Measurements from ENCODE around the gene DCST2. TPM values are rescaled to one million over a fixed set of nuclear protein-coding genes. Genes with fewer than 3 reads are reported as not detected.

The DCST2 gene
- total RNA-seq, 1 experiment from 2014 or later: 0.18 TPM

- H3K4me1 ChIP-seq (ENCODE audit: insufficient read depth, low read length): peaks cover 48% of the 10 kb centered on the region
- POLR2A ChIA-PET (ENCODE audit: unreplicated experiment): no interaction called here
- peak overlapping the region; percentile 96 for H3K27ac ChIP-seq (ENCODE audit: low read length)
- H3K9me3 ChIP-seq (ENCODE audit: low read length): no peaks in the 10 kb centered on the region
- peaks cover 9% of the 10 kb centered on the region for H3F3A ChIP-seq (ENCODE audit: low read length, unreplicated experiment)
- DNase-seq: no peak
- TF ChIP-seq EZH2 (IDR thresholded peaks at IDR 0.05; ENCODE audit: low read length, unreplicated experiment) (no peak), CTCF (conservative IDR thresholded peaks at IDR 0.05; ENCODE audit: low read depth, low read length) (no peak)
- H4K20me1 ChIP-seq (ENCODE audit: low read length): peaks cover 13% of the 10 kb centered on the region; the same call in 1 of the 2 replicates
- H3K9me2 ChIP-seq (replicated peaks; ENCODE audit: low read length): no peaks in the 10 kb centered on the region
- peak overlapping the region; percentile 80 for H3K4me3 ChIP-seq (ENCODE audit: low read length)
- peaks cover 65% of the 10 kb centered on the region for H3K79me2 ChIP-seq (ENCODE audit: low read length)
- intact Hi-C loops (cut with micrococcal nuclease): no loop called here
- H3K9ac ChIP-seq (ENCODE audit: low read length): peak overlapping the region; percentile 89
- ATAC-seq: no peak
- no peaks in the 10 kb centered on the region for H3K27me3 ChIP-seq (ENCODE audit: low read length)
- H2AFZ ChIP-seq (ENCODE audit: low read length): peak overlapping the region; percentile 65
- BruUV-seq (replicated peaks): TSS peak; percentile 67
- H3K4me2 ChIP-seq (ENCODE audit: low read length): peak overlapping the region; percentile 88
- H3K36me3 ChIP-seq (ENCODE audit: low read depth, low read length): peaks cover 23% of the 10 kb centered on the region
- CTCF ChIA-PET: interaction anchor here (1.0 kb wide), 1 partner anchor 110 kb away, joined by 3 read pairs; no protein-coding TSS in a partner anchor
Measured at GRCh38 chr1:154975409-154976059, 58.0 kb downstream of the DCST2 start.

- H3K36me3 ChIP-seq (ENCODE audit: low read depth, low read length): peaks cover 20% of the 10 kb centered on the region
- peak overlapping the region; percentile 89 for H3K9ac ChIP-seq (ENCODE audit: low read length)
- intact Hi-C loops (cut with micrococcal nuclease): loop anchor here (1.0 to 5.0 kb wide), 4 partner anchors 26 to 162 kb away; partner anchors contain the start of genes EFNA4 and SLC50A1
- ChIA-PET CTCF (interaction anchor here (1.0 kb wide), 1 partner anchor 110 kb away, joined by 3 read pairs; no protein-coding TSS in a partner anchor), POLR2A (ENCODE audit: unreplicated experiment) (no interaction called here)
- no TSS peak for BruUV-seq (replicated peaks)
- DNase-seq: peak; percentile 98
- H3K4me2 ChIP-seq (ENCODE audit: low read length): peak overlapping the region; percentile 88
- no peaks in the 10 kb centered on the region for H3K27me3 ChIP-seq (ENCODE audit: low read length)
- no peaks in the 10 kb centered on the region for H3K9me2 ChIP-seq (replicated peaks; ENCODE audit: low read length)
- H3K4me3 ChIP-seq (ENCODE audit: low read length): peak overlapping the region; percentile 80
- peaks cover 9% of the 10 kb centered on the region for H3F3A ChIP-seq (ENCODE audit: low read length, unreplicated experiment)
- ATAC-seq: peak; percentile 32
- H4K20me1 ChIP-seq (ENCODE audit: low read length): peaks cover 13% of the 10 kb centered on the region; the same call in 1 of the 2 replicates
- H3K79me2 ChIP-seq (ENCODE audit: low read length): peaks cover 71% of the 10 kb centered on the region
- H3K4me1 ChIP-seq (ENCODE audit: insufficient read depth, low read length): peaks cover 55% of the 10 kb centered on the region
- peak overlapping the region; percentile 96 for H3K27ac ChIP-seq (ENCODE audit: low read length)
- TF ChIP-seq EZH2 (IDR thresholded peaks at IDR 0.05; ENCODE audit: low read length, unreplicated experiment): no peak
- peak overlapping the region; percentile 65 for H2AFZ ChIP-seq (ENCODE audit: low read length)
- no peaks in the 10 kb centered on the region for H3K9me3 ChIP-seq (ENCODE audit: low read length)
Measured at GRCh38 chr1:154974808-154975408, 58.7 kb downstream of the DCST2 start.

GRCh38 chr1:154974102-154974807 lies 59.3 kb downstream of the DCST2 start, which contains the start of gene CKS1B:
Gene CKS1B, plus strand, starts transcription at chr1:154974681. Its CDS starts 65 bp downstream, at chr1:154974746.
- H4K20me1 ChIP-seq (ENCODE audit: low read length): peaks cover 13% of the 10 kb centered on the region; the same call in 1 of the 2 replicates
- ATAC-seq (peak; percentile 73), DNase-seq (peak; percentile 100)
- peaks cover 55% of the 10 kb centered on the region for H3K4me1 ChIP-seq (ENCODE audit: insufficient read depth, low read length)
- peaks cover 9% of the 10 kb centered on the region for H3F3A ChIP-seq (ENCODE audit: low read length, unreplicated experiment)
- peak within 1 kb of the TSS; percentile 80 for H3K4me3 ChIP-seq (ENCODE audit: low read length)
- no TSS peak for BruUV-seq (replicated peaks)
- H3K79me2 ChIP-seq (ENCODE audit: low read length): peaks cover 73% of the 10 kb centered on the region
- peak within 1 kb of the TSS; percentile 88 for H3K4me2 ChIP-seq (ENCODE audit: low read length)
- H2AFZ ChIP-seq (ENCODE audit: low read length): peak within 1 kb of the TSS; percentile 65
- ChIA-PET CTCF (interaction anchor here (0.6 to 1.4 kb wide), 7 partner anchors 19 to 646 kb away, joined by 3 to 9 read pairs (median 5); partner anchors contain the start of genes PBXIP1 and ZBTB7B), POLR2A (ENCODE audit: unreplicated experiment) (interaction anchor here (0.6 to 1.0 kb wide), 9 partner anchors 10 to 1754 kb away, joined by 3 to 26 read pairs (median 4); partner anchors contain the start of genes ADAM15, EFNA4, ISG20L2 and METTL25B)
- H3K36me3 ChIP-seq (ENCODE audit: low read depth, low read length): peaks cover 16% of the 10 kb centered on the region
- H3K9ac ChIP-seq (ENCODE audit: low read length): peak within 1 kb of the TSS; percentile 89
- TF ChIP-seq EZH2phosphoT487 (IDR thresholded peaks at IDR 0.05; ENCODE audit: borderline replicate concordance, low read length) (no peak), CTCF (conservative IDR thresholded peaks at IDR 0.05; ENCODE audit: low read depth, low read length) (no peak), EZH2 (IDR thresholded peaks at IDR 0.05; ENCODE audit: low read length, unreplicated experiment) (no peak)
- H3K9me3 ChIP-seq (ENCODE audit: low read length): no peaks in the 10 kb centered on the region
- intact Hi-C loops (cut with micrococcal nuclease): loop anchor here (1.0 to 5.0 kb wide), 4 partner anchors 27 to 163 kb away; partner anchors contain the start of genes EFNA4 and SLC50A1
- H3K27me3 ChIP-seq (ENCODE audit: low read length): no peaks in the 10 kb centered on the region
- peak within 1 kb of the TSS; percentile 96 for H3K27ac ChIP-seq (ENCODE audit: low read length)
- H3K9me2 ChIP-seq (replicated peaks; ENCODE audit: low read length): no peaks in the 10 kb centered on the region

Data from PC-3 (cell line).